Loucy (cell line): ENCODE measurements around the gene DGUOK.
"Not testable (repeated sequence)": the region's sequence is repeated elsewhere in the genome, so short reads cannot be mapped to it uniquely, and the experiment has no call there.

Experiments used
- H2AFZ ChIP-seq: fragments of 200-600 bp; sonication (generic); 2 replicates; pipeline ENCODE4 v1.6.0; 2016; ENCODE audit warnings: antibody characterized with exemption, mild to moderate bottlenecking, low read length, moderate library complexity
- H3F3A ChIP-seq: fragments of 200-600 bp; 2 replicates; pipeline ENCODE4 v1.6.0; 2016; ENCODE audit warnings: antibody characterized with exemption, low read depth, mild to moderate bottlenecking
- H3K27me3 ChIP-seq: fragments of 200-600 bp; sonication (generic); 2 replicates; pipeline ENCODE4 v1.6.1; 2014; ENCODE audit warnings: low read length, mild to moderate bottlenecking; ENCODE audit not compliant: insufficient read depth, poor library complexity, severe bottlenecking
- H3K36me3 ChIP-seq: fragments of 200-600 bp; sonication (generic); 2 replicates; pipeline ENCODE4 v1.6.1; 2016; ENCODE audit warnings: low read length; ENCODE audit not compliant: insufficient read depth
- H3K4me1 ChIP-seq: fragments of 200-600 bp; sonication (generic); 2 replicates; pipeline ENCODE4 v1.5.1; 2014; ENCODE audit warnings: low read length, mild to moderate bottlenecking; ENCODE audit not compliant: insufficient read depth, poor library complexity, severe bottlenecking
- H3K4me2 ChIP-seq: fragments of 200-600 bp; sonication (generic); 2 replicates; pipeline ENCODE4 v1.6.0; 2014; ENCODE audit warnings: antibody characterized with exemption, low read length, low read depth, mild to moderate bottlenecking; ENCODE audit not compliant: poor library complexity, severe bottlenecking
- H3K4me3 ChIP-seq: fragments of 200-600 bp; sonication (generic); 2 replicates; pipeline ENCODE4 v1.5.1; 2014; ENCODE audit warnings: low read length, mild to moderate bottlenecking, mixed read lengths; ENCODE audit not compliant: poor library complexity, severe bottlenecking
- H3K79me2 ChIP-seq: fragments of 200-600 bp; sonication (generic); 2 replicates; pipeline ENCODE4 v1.6.1; 2014; ENCODE audit warnings: low read length; ENCODE audit not compliant: insufficient read depth
- H3K9ac ChIP-seq: fragments of 200-600 bp; sonication (generic); 2 replicates; pipeline ENCODE4 v1.6.0; 2014; ENCODE audit warnings: mild to moderate bottlenecking, low read depth, low read length, moderate library complexity; ENCODE audit not compliant: poor library complexity, severe bottlenecking
- H3K9me2 ChIP-seq: fragments of 200-600 bp; sonication (generic); replicated peaks from 2 replicates; pipeline ENCODE4 v1.6.1; 2016; ENCODE audit warnings: low read depth, low read length, mixed read lengths
- H3K9me3 ChIP-seq: fragments of 200-600 bp; sonication (generic); 2 replicates; pipeline ENCODE4 v1.6.1; 2014; ENCODE audit warnings: mild to moderate bottlenecking, antibody characterized with exemption, low read length, low read depth; ENCODE audit not compliant: insufficient read depth
- H4K20me1 ChIP-seq: fragments of 200-600 bp; sonication (generic); 2 replicates; pipeline ENCODE4 v1.6.0; 2014; ENCODE audit warnings: antibody characterized with exemption, low read length, mild to moderate bottlenecking; ENCODE audit not compliant: insufficient read depth, poor library complexity, severe bottlenecking
- EZH2phosphoT487 ChIP-seq: fragments of 200-600 bp; IDR thresholded peaks from 2 replicates; pipeline ENCODE4 v1.6.1; 2018; ENCODE audit warnings: antibody characterized with exemption, mild to moderate bottlenecking, moderate library complexity, borderline replicate concordance
- TF ChIP-seq, protein P1 (sequence below): fragments of 200-600 bp; sonication (generic); conservative IDR thresholded peaks from 2 replicates; pipeline ENCODE4 v1.5.1; 2014; ENCODE audit warnings: mild to moderate bottlenecking, antibody characterized with exemption, low read length

DGUOK gene

DNA sequence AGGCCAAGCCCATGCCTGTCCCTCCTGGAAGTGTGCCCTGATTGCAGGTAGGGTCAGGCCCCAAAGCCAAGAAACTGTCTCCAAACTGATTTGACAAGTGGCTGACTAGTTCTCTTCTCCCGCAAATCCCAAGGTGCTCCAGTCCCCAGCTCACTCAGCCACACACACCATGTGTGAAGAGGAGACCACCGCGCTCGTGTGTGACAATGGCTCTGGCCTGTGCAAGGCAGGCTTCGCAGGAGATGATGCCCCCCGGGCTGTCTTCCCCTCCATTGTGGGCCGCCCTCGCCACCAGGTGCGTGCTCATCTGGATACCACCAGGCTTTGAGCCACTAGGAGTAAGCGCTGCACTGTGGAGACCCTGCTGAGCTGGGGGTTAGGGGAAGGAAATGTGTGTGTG is 25.5 kb upstream of the DGUOK start:
- Histone ChIP-seq H4K20me1 (no peaks in the 10 kb centered on the region), H3K27me3 (no peaks in the 10 kb centered on the region)

GRCh38 chr2:73902284-73902683 is 24.4 kb upstream of the DGUOK start:
- no peak for TF ChIP-seq EZH2phosphoT487
- TF ChIP-seq, protein P1, sequence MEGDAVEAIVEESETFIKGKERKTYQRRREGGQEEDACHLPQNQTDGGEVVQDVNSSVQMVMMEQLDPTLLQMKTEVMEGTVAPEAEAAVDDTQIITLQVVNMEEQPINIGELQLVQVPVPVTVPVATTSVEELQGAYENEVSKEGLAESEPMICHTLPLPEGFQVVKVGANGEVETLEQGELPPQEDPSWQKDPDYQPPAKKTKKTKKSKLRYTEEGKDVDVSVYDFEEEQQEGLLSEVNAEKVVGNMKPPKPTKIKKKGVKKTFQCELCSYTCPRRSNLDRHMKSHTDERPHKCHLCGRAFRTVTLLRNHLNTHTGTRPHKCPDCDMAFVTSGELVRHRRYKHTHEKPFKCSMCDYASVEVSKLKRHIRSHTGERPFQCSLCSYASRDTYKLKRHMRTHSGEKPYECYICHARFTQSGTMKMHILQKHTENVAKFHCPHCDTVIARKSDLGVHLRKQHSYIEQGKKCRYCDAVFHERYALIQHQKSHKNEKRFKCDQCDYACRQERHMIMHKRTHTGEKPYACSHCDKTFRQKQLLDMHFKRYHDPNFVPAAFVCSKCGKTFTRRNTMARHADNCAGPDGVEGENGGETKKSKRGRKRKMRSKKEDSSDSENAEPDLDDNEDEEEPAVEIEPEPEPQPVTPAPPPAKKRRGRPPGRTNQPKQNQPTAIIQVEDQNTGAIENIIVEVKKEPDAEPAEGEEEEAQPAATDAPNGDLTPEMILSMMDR, result no peak
- Histone ChIP-seq H3K9ac (no peak overlapping the region), H3K79me2 (no peaks in the 10 kb centered on the region), H3K4me1 (peaks cover 19% of the 10 kb centered on the region), H3K9me3 (no peaks in the 10 kb centered on the region), H3K9me2 (no peaks in the 10 kb centered on the region), H3K36me3 (no peaks in the 10 kb centered on the region), H3K4me2 (no peak overlapping the region), H3F3A (no peaks in the 10 kb centered on the region), H3K27me3 (no peaks in the 10 kb centered on the region), H2AFZ (no peak overlapping the region), H4K20me1 (no peaks in the 10 kb centered on the region), H3K4me3 (no peak overlapping the region)

More for the DNA sequence above, 25.5 kb upstream of the DGUOK start:
- no peaks in the 10 kb centered on the region for H3K9me3 ChIP-seq
- no peak for TF ChIP-seq EZH2phosphoT487
- TF ChIP-seq, protein P1, result no peak
- no peak overlapping the region for H3K9ac ChIP-seq
- no peaks in the 10 kb centered on the region for H3K9me2 ChIP-seq
- H3K4me3 ChIP-seq, result no peak overlapping the region
- H3K4me2 ChIP-seq, result no peak overlapping the region
- peaks cover 4% of the 10 kb centered on the region; the same call in 1 of the 2 replicates for H3F3A ChIP-seq
- no peaks in the 10 kb centered on the region for H3K79me2 ChIP-seq
- H3K4me1 ChIP-seq, result peaks cover 30% of the 10 kb centered on the region
- no peaks in the 10 kb centered on the region for H3K36me3 ChIP-seq
- no peak overlapping the region for H2AFZ ChIP-seq

GRCh38 chr2:73903313-73903712 is 23.4 kb upstream of the DGUOK start:
- no peaks in the 10 kb centered on the region for H3K36me3 ChIP-seq
- no peak overlapping the region for H3K4me2 ChIP-seq
- H3K9ac ChIP-seq, result no peak overlapping the region
- H3K79me2 ChIP-seq, result no peaks in the 10 kb centered on the region
- peaks cover 14% of the 10 kb centered on the region for H3K4me1 ChIP-seq
- H3K9me2 ChIP-seq, result no peaks in the 10 kb centered on the region
- H4K20me1 ChIP-seq, result no peaks in the 10 kb centered on the region
- H3K27me3 ChIP-seq, result no peaks in the 10 kb centered on the region
- no peaks in the 10 kb centered on the region for H3F3A ChIP-seq
- H2AFZ ChIP-seq, result no peak overlapping the region
- H3K9me3 ChIP-seq, result no peaks in the 10 kb centered on the region
- TF ChIP-seq EZH2phosphoT487, result no peak
- TF ChIP-seq, protein P1, result no peak
- H3K4me3 ChIP-seq, result no peak overlapping the region

DNA sequence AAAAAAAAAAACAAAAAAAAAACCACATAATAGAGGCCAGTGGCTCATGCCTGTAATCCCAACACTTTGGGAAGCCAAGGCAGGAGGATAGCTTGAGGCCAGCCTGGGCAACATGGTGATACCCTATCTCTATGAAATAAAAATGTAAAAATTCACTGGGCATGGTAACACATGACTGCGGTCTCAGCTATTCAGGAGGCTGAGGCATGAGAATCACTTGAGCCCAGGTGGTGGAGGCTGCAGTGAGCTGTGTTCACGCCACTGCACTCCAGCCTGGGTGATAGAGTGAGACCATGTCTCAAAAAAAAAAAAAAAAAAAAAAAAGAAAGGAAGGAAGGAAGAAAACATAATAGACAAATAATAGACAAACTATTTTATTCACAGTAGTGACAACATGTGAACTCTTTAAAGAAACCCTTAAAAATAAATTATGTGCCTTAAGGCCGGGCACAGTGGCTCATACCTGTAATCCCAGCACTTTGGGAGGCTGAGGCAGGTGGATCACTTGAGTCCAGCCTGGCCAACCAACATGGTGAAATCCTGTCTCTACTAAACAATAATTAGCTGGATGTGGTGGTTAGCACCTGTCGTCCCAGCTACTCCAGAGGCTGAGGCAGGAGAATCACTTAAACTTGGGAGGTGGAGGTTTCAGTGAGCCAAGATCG is 22.6 kb upstream of the DGUOK start:
- not testable (repeated sequence) for H4K20me1 ChIP-seq, H3K36me3 ChIP-seq, H3K4me3 ChIP-seq, H3K9me2 ChIP-seq, H2AFZ ChIP-seq, H3K9ac ChIP-seq, H3K4me2 ChIP-seq, H3K79me2 ChIP-seq, H3K9me3 ChIP-seq, H3F3A ChIP-seq, H3K27me3 ChIP-seq
- H3K4me1 ChIP-seq, result peaks cover 14% of the 10 kb centered on the region
